ENCODE results near the gene CABYR. TPM values are rescaled to one million over a fixed set of nuclear protein-coding genes. Genes with fewer than 3 reads are reported as not detected.

The CABYR gene
- total RNA-seq, 1 experiment from 2014 or later: 29.4 TPM

DNA sequence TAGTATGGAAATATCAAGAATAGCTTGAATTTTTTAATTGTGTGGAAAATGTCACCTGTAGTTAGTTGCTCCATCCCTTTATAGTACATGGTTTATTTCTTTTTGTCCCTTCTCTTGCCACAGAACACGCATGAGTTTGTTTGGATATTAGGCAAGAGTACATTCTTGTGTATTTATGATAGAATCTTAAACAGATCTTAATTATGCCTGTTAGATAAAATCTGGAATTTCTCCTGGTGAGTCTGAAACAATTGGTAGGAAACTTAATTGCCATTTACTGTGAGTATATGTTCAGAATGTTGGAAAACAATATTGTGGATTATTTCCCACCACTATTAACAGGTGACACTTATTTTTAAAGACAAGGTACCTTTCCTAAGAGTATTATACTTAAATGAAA is 30.2 kb upstream of the CABYR start:
- POLR2A ChIA-PET: no interaction called here
- DNase-seq (ENCODE audit: low read depth, low spot score) (no peak), ATAC-seq (no peak)
- no peak overlapping the region for H3K4me3 ChIP-seq (ENCODE audit: low read depth in 2 of 2, low read length in 2 of 2)
- H3K4me1 ChIP-seq (ENCODE audit: control insufficient read depth, insufficient read depth, low read length): peaks cover 2% of the 10 kb centered on the region; the same call in 1 of the 2 replicates
- intact Hi-C loops (cut with micrococcal nuclease; ENCODE audit: unreplicated experiment) (no loop called here), in situ Hi-C loops (cut with HindIII; ENCODE audit: low pct_unique_long_range_greater_than_20kb, low sequenced_read_pairs) (no loop called here)
- H3K27me3 ChIP-seq (ENCODE audit: control insufficient read depth, insufficient read depth, low read length): no peaks in the 10 kb centered on the region
- TF ChIP-seq CTCF (IDR thresholded peaks at IDR 0.05) (no peak), REST (IDR thresholded peaks at IDR 0.05; ENCODE audit: insufficient read depth in 1 of 2, low read depth in 2 of 2, low read length in 1 of 2) (no peak), TCF7L2 (IDR thresholded peaks at IDR 0.05; ENCODE audit: low read depth, low read length) (no peak), SIN3A (IDR thresholded peaks at IDR 0.05; ENCODE audit: borderline replicate concordance, insufficient read depth, low read depth, low read length) (no peak)
- no peaks in the 10 kb centered on the region for H3K36me3 ChIP-seq (ENCODE audit: control insufficient read depth, insufficient read depth, low read length)
- H3K27ac ChIP-seq (ENCODE audit: low read length): no peak overlapping the region
- CTCF ChIA-PET: no interaction called here
- BruUV-seq (replicated peaks): no TSS peak
- H3K9me3 ChIP-seq (ENCODE audit: control insufficient read depth, insufficient read depth, low read depth, low read length): no peaks in the 10 kb centered on the region

GRCh38 chr18:24111936-24112335 is 26.9 kb upstream of the CABYR start:
- intact Hi-C loops (cut with micrococcal nuclease; ENCODE audit: unreplicated experiment) (no loop called here), in situ Hi-C loops (cut with HindIII; ENCODE audit: low pct_unique_long_range_greater_than_20kb, low sequenced_read_pairs) (no loop called here)
- peaks cover 2% of the 10 kb centered on the region; the same call in 1 of the 2 replicates for H3K4me1 ChIP-seq (ENCODE audit: control insufficient read depth, insufficient read depth, low read length)
- BruUV-seq (replicated peaks): no TSS peak
- ChIA-PET POLR2A (no interaction called here), CTCF (interaction anchor here (0.7 kb wide), 2 partner anchors 65 to 598 kb away, joined by 3 read pairs; no protein-coding TSS in a partner anchor)
- no peaks in the 10 kb centered on the region for H3K36me3 ChIP-seq (ENCODE audit: control insufficient read depth, insufficient read depth, low read length)
- no peak overlapping the region for H3K4me3 ChIP-seq (ENCODE audit: low read depth in 2 of 2, low read length in 2 of 2)
- H3K27ac ChIP-seq (ENCODE audit: low read length): no peak overlapping the region
- 0 out of 2 replicates have a peak, but pooled peaks have one; percentile 58 for ATAC-seq
- TF ChIP-seq CTCF (IDR thresholded peaks at IDR 0.05): no peak
- TF ChIP-seq SIN3A (IDR thresholded peaks at IDR 0.05; ENCODE audit: borderline replicate concordance, insufficient read depth, low read depth, low read length): no peak
- no peak for TF ChIP-seq POLR2AphosphoS5 (IDR thresholded peaks at IDR 0.05; ENCODE audit: low read depth, low read length)
- no peak for TF ChIP-seq REST (IDR thresholded peaks at IDR 0.05; ENCODE audit: insufficient read depth in 1 of 2, low read depth in 2 of 2, low read length in 1 of 2)
- TF ChIP-seq TCF7L2 (IDR thresholded peaks at IDR 0.05; ENCODE audit: low read depth, low read length): no peak
- DNase-seq (ENCODE audit: low read depth, low spot score): no peak
- H3K9me3 ChIP-seq (ENCODE audit: control insufficient read depth, insufficient read depth, low read depth, low read length): no peaks in the 10 kb centered on the region
- no peaks in the 10 kb centered on the region for H3K27me3 ChIP-seq (ENCODE audit: control insufficient read depth, insufficient read depth, low read length)

Measured in Panc1 (cell line).